Ovary (tissue), 9 donors: ENCODE results near the gene RHOBTB1. TPM values are rescaled to one million over a fixed set of nuclear protein-coding genes. Genes with fewer than 3 reads are reported as not detected.

Source experiments
- DNase-seq, 5 donors: peaks; one replicate each; pipeline ENCODE4 v3.0.0-alpha.2; 2019 to 2020
- H3K27ac ChIP-seq, 2 donors: fragments of 200-600 bp; one replicate each; pipeline versions ENCODE4 v1.5.1 to v1.8.0; 2019 to 2022
- H3K27me3 ChIP-seq: fragments of 200-600 bp; one replicate; pipeline ENCODE4 v1.8.0; 2022
- H3K36me3 ChIP-seq: fragments of 200-600 bp; sonication (generic); one replicate; pipeline ENCODE4 v1.5.1; 2019
- H3K4me1 ChIP-seq: one replicate; pipeline ENCODE4 v1.8.1; 2013; ENCODE audit warnings: mild to moderate bottlenecking, moderate library complexity; ENCODE audit not compliant: insufficient read depth
- H3K4me3 ChIP-seq: fragments of 200-600 bp; sonication (generic); one replicate; pipeline ENCODE4 v1.5.1; 2017
- H3K9me3 ChIP-seq, 2 donors: fragments of 200-600 bp in 1 of 2; sonication (generic) in 1 of 2; one replicate each; pipeline versions ENCODE4 v1.5.1 to v1.8.1; 2013 to 2019; ENCODE audit warnings: mild to moderate bottlenecking in 1 of 2, moderate library complexity in 1 of 2
- EP300 ChIP-seq: sonication (generic); formaldehyde crosslinking; IDR thresholded peaks from one replicate; pipeline ENCODE4 v1.6.1; 2017; ENCODE audit warnings: antibody characterized with exemption
- POLR2A ChIP-seq: fragments of 450-650 bp; IDR thresholded peaks from one replicate; pipeline ENCODE4 v1.6.1; 2017; ENCODE audit warnings: antibody characterized with exemption, mild to moderate bottlenecking, moderate library complexity
- WGBS, 3 donors: extraction: QIAGEN DNeasy Blood & Tissue Kit in 1 of 3; methylation state at CpG; one replicate each; pipeline versions ENCODE4 v1.1.5 to v1.1.7; 2013 to 2017; 5-methylcytosine and 5-hydroxymethylcytosine counted together
- intact Hi-C, 4 donors: fragments of 100-400 bp; cut with DNase I; formaldehyde crosslinking; loops; one replicate each; pipeline versions ENCODE4 v1.11.0 to v1.15.1; 2022 to 2023
- polyA plus RNA-seq, 2 donors: library from polyadenylated mRNA; stranded (reverse); fragments of 200-250 nt in 1 of 2; fragments of 350-450 nt in 1 of 2; fragmentation: Illumina TruSeq in 1 of 2; extraction: RNeasy Lipid Tissue Mini Kit (QIAGEN cat#74804) in 1 of 2; gene quantifications; one replicate each; pipeline ENCODE4 v1.2.3, GENCODE V29; 2013 to 2014
- total RNA-seq, 7 donors: library from RNA; depleted of rRNA in 2 of 7; stranded (reverse); fragments of >200 nt in 2 of 7; fragmentation: NEBNext Ultra II Directional in 3 of 7; extraction: Animal tissue kit (Norgen Biotek cat#: 25700) in 3 of 7; gene quantifications; one replicate each; pipeline versions ENCODE4 v1.1.0 to v1.2.4, GENCODE V29; 2016 to 2023
- TF ChIP-seq, protein P1 (sequence below), 3 donors: fragments of 450-650 bp in 2 of 3; fragments of 200-600 bp in 1 of 3; IDR thresholded peaks; one replicate each; pipeline versions ENCODE4 v1.5.1 to v1.8.0; 2016 to 2022; ENCODE audit warnings: antibody characterized with exemption in 3 of 3, mild to moderate bottlenecking in 1 of 3
- donor health status: DM: no; HTN: no; CAD: no; lungs with moderate emphysema.
- donor health status: DM: no; HTN: no; CAD: no.
- donor health status: Bipolar disorder and iron deficiency.
- donor health status: DM: yes; HTN: yes; CAD: no.
- donor health status: DM: no; HTN: no; CAD: no.
- donor health status: DM: yes; HTN: yes; CAD: no.

The RHOBTB1 gene
- total and polyA plus RNA-seq, 9 donors: 5.6 to 23.9 (median 13.0) TPM

- H3K4me1 ChIP-seq: no peaks in the 10 kb centered on the region
- no peak for TF ChIP-seq POLR2A
- TF ChIP-seq, protein P1, sequence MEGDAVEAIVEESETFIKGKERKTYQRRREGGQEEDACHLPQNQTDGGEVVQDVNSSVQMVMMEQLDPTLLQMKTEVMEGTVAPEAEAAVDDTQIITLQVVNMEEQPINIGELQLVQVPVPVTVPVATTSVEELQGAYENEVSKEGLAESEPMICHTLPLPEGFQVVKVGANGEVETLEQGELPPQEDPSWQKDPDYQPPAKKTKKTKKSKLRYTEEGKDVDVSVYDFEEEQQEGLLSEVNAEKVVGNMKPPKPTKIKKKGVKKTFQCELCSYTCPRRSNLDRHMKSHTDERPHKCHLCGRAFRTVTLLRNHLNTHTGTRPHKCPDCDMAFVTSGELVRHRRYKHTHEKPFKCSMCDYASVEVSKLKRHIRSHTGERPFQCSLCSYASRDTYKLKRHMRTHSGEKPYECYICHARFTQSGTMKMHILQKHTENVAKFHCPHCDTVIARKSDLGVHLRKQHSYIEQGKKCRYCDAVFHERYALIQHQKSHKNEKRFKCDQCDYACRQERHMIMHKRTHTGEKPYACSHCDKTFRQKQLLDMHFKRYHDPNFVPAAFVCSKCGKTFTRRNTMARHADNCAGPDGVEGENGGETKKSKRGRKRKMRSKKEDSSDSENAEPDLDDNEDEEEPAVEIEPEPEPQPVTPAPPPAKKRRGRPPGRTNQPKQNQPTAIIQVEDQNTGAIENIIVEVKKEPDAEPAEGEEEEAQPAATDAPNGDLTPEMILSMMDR (IDR thresholded peaks at IDR 0.05): no peak
- no peak for TF ChIP-seq EP300
- H3K4me3 ChIP-seq: no peak overlapping the region
- H3K27me3 ChIP-seq: no peaks in the 10 kb centered on the region
- WGBS, 3 donors: 17 to 32% (median 30%) methylated on average over 3 of the region's 3 CpGs
- no peak for DNase-seq
- intact Hi-C loops: no loop called here
- H3K27ac ChIP-seq: no peak overlapping the region
- no peaks in the 10 kb centered on the region for H3K36me3 ChIP-seq
- H3K9me3 ChIP-seq: no peaks in the 10 kb centered on the region
Measured at GRCh38 chr10:60958892-60959601, 15.1 kb upstream of the RHOBTB1 start.

DNA sequence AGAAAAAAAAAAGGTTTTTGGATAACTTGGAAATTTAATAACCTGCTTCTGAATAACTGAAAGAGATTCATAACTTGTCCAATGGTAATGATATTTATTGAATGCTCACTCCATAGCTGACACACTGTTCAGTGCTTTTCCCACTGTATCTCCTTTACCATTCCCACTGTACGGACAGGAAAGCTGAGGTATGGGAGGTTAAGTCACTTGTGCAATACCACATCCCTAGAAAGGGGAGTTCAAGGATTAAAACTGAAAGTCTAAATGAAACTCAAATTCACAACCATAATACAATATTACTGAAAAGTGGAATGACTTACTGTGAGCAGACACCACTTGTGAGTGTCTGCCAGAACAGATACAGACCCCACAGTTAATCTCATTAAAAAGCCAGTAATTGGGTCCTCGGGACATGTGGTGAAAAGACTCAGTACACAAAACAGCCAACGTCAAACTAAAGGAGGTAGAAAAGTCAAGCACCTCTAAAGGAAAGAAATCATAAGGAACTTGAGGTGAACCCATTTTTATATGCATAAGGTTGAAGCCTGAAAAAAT lies 13.8 kb upstream of the RHOBTB1 start:
- Histone ChIP-seq H3K27me3 (no peaks in the 10 kb centered on the region), H3K4me1 (no peaks in the 10 kb centered on the region), H3K27ac (no peak overlapping the region), H3K9me3 (no peaks in the 10 kb centered on the region), H3K36me3 (no peaks in the 10 kb centered on the region), H3K4me3 (no peak overlapping the region)
- 77 to 90% (median 81%) methylated on average over 3 of the region's 3 CpGs for WGBS, 3 donors
- TF ChIP-seq POLR2A (no peak), EP300 (no peak)
- TF ChIP-seq, protein P1 (IDR thresholded peaks at IDR 0.05): no peak
- DNase-seq: no peak
- intact Hi-C loops: no loop called here

- intact Hi-C loops: no loop called here
Measured at GRCh38 chr10:60955957-60956425, 12.0 kb upstream of the RHOBTB1 start.

DNA sequence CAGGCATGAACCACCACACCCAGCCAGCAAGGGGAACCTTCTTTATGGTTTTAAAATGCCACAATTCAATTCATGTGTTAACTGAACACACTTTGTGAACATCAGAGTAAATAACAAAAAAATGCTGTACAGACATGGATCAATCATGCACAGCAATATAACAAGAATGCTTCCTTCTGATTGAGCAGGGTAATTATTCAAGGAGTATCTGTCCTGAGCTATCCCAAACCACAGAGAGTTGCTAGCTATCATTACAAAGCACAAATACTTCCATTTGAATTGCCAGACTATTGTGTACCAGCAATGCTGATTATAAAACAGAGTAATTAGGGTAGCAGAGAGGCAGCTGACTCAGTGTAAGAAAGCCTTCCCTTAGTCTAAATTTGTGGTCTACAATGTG lies 11.3 kb upstream of the RHOBTB1 start:
- Histone ChIP-seq H3K9me3 (no peaks in the 10 kb centered on the region), H3K4me1 (no peaks in the 10 kb centered on the region), H3K4me3 (no peak overlapping the region), H3K27me3 (no peaks in the 10 kb centered on the region), H3K27ac (no peak overlapping the region), H3K36me3 (no peaks in the 10 kb centered on the region)
- TF ChIP-seq, protein P1 (IDR thresholded peaks at IDR 0.05): no peak
- TF ChIP-seq POLR2A (no peak), EP300 (no peak)
- no peak for DNase-seq
- intact Hi-C loops: no loop called here

More at GRCh38 chr10:60955957-60956425, 12.0 kb upstream of the RHOBTB1 start:
- 91 to 92% (median 92%) methylated on average over 2 of the region's 2 CpGs for WGBS, 3 donors
- no peak overlapping the region for H3K4me3 ChIP-seq
- H3K4me1 ChIP-seq: no peaks in the 10 kb centered on the region
- no peaks in the 10 kb centered on the region for H3K27me3 ChIP-seq
- H3K36me3 ChIP-seq: no peaks in the 10 kb centered on the region
- H3K9me3 ChIP-seq: no peaks in the 10 kb centered on the region
- no peak for DNase-seq
- TF ChIP-seq POLR2A (no peak), EP300 (no peak)
- TF ChIP-seq, protein P1 (IDR thresholded peaks at IDR 0.05): no peak
- no peak overlapping the region for H3K27ac ChIP-seq
